Nephron progenitor cell (in vitro differentiated cells): Measurements from ENCODE around the gene TGIF2LX.
"Not testable (repeated sequence)": the region's sequence is repeated elsewhere in the genome, so short reads cannot be mapped to it uniquely, and the experiment has no call there.

Experiments used
- DNase-seq: peaks from one replicate; pipeline ENCODE4 v3.0.0; 2021
- H3K27ac Mint-ChIP-seq: 2 replicates; pipeline ENCODE4 v1.8.0; 2021; ENCODE audit warnings: mild to moderate bottlenecking, moderate library complexity, mixed read lengths
- H3K27me3 Mint-ChIP-seq: 2 replicates; pipeline ENCODE4 v1.8.0; 2021; ENCODE audit warnings: mild to moderate bottlenecking, low read depth, mixed read lengths; ENCODE audit not compliant: poor library complexity
- H3K36me3 Mint-ChIP-seq: 2 replicates; pipeline ENCODE4 v1.8.0; 2021; ENCODE audit warnings: low read depth, mixed read lengths
- H3K4me1 Mint-ChIP-seq: 2 replicates; pipeline ENCODE4 v1.8.0; 2021; ENCODE audit warnings: mixed read lengths
- H3K4me3 Mint-ChIP-seq: 2 replicates; pipeline ENCODE4 v1.8.0; 2021; ENCODE audit warnings: mild to moderate bottlenecking, moderate library complexity, mixed read lengths
- H3K9me3 Mint-ChIP-seq: 2 replicates; pipeline ENCODE4 v1.8.0; 2021; ENCODE audit warnings: mild to moderate bottlenecking, moderate library complexity, mixed read lengths

Gene TGIF2LX

DNA sequence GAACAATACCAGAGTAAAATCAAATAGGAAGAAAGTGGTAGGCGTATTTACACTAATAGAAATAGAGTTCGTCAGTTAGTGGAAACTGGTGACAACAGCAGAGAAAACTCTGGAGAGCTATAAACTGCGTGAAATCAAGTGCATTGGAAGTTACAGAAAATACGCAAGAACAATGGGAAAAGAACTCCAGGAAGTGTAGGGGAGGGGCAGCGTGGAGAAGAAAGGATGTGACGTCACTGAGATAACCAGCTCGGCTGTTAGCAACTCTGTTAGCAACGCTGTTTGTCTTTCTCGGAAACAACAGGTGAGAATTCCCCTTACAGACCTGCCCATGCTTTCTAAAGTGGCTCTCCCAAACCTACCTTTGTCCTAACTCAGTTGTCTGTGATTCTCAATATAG is at the start of gene TGIF2LX:
Gene TGIF2LX, plus strand, starts transcription at position 244 of the 400 bp plus-strand sequence. CDS start 178 bp downstream, outside the sequence.
- not testable (repeated sequence) for H3K9me3 Mint-ChIP-seq, H3K27me3 Mint-ChIP-seq, H3K4me1 Mint-ChIP-seq, H3K4me3 Mint-ChIP-seq, DNase-seq, H3K27ac Mint-ChIP-seq, H3K36me3 Mint-ChIP-seq

GRCh38 chrX:89922338-89922934 is 728 bp downstream of the TGIF2LX start:
- not testable (repeated sequence) for H3K9me3 Mint-ChIP-seq, H3K4me3 Mint-ChIP-seq, H3K36me3 Mint-ChIP-seq, H3K27me3 Mint-ChIP-seq, H3K27ac Mint-ChIP-seq, DNase-seq, H3K4me1 Mint-ChIP-seq

GRCh38 chrX:89943077-89943476 is 21.4 kb downstream of the TGIF2LX start:
- not testable (repeated sequence) for H3K36me3 Mint-ChIP-seq, H3K9me3 Mint-ChIP-seq, H3K4me1 Mint-ChIP-seq, H3K4me3 Mint-ChIP-seq, DNase-seq, H3K27ac Mint-ChIP-seq, H3K27me3 Mint-ChIP-seq

- peaks cover 13% of the 10 kb centered on the region for H3K9me3 Mint-ChIP-seq
- DNase-seq, H3K36me3 Mint-ChIP-seq, H3K27ac Mint-ChIP-seq, H3K27me3 Mint-ChIP-seq, H3K4me1 Mint-ChIP-seq, H3K4me3 Mint-ChIP-seq: not testable (repeated sequence)
Measured at GRCh38 chrX:89965588-89965987, 43.9 kb downstream of the TGIF2LX start.
